Caco-2 (cell line): ENCODE data around the gene SLC13A4. TPM values are rescaled to one million over a fixed set of nuclear protein-coding genes. Genes with fewer than 3 reads are reported as not detected.

Experiments
- BruUV-seq: library from RNA; stranded (reverse); fragments of 400-500 nt; replicated peaks from 2 replicates; lab custom pipeline; 2021; lab: Mats Ljungman, UMichigan
- CTCF ChIA-PET: fragments of 300-600 bp; sonication (Branson Sonifier 250); formaldehyde crosslinking; loops from one replicate; lab custom pipeline; 2022; ENCODE audit warnings: antibody characterized with exemption; lab: Charles Lee
- POLR2A ChIA-PET: fragments of 300-600 bp; sonication (Branson Sonifier 250); formaldehyde crosslinking; loops from one replicate; lab custom pipeline; 2022; ENCODE audit warnings: antibody characterized with exemption; lab: Charles Lee
- DNase-seq, 2 experiments: peaks; one replicate each; pipeline versions ENCODE4 v3.0.0 to v3.0.0-alpha.2; 2020 to 2022
- H3K27me3 ChIP-seq: replicated peaks from 2 replicates; pipeline ENCODE4 v1.6.0; 2011; ENCODE audit warnings: low read length; ENCODE audit not compliant: control insufficient read depth, insufficient read depth
- H3K36me3 ChIP-seq: 2 replicates; pipeline ENCODE4 v1.5.1; 2011; ENCODE audit warnings: low read length; ENCODE audit not compliant: control insufficient read depth, insufficient read depth
- H3K4me1 ChIP-seq: fragments of 250-450 bp; sonication (Bioruptor Pico); 2 replicates; pipeline ENCODE4 v1.5.1; 2020; ENCODE audit warnings: mild to moderate bottlenecking
- H3K4me3 ChIP-seq: 2 replicates; pipeline ENCODE4 v1.5.1; 2011; ENCODE audit warnings: low read depth, mild to moderate bottlenecking, control low read depth, low read length
- H3K9me3 ChIP-seq: fragments of 250-450 bp; sonication (Bioruptor Pico); 2 replicates; pipeline ENCODE4 v1.5.1; 2020; ENCODE audit warnings: mild to moderate bottlenecking, moderate library complexity
- H3K27ac Mint-ChIP-seq: one replicate; pipeline ENCODE4 v1.8.0; 2022; ENCODE audit warnings: mixed read lengths; ENCODE audit not compliant: unreplicated experiment
- H3K27me3 Mint-ChIP-seq: one replicate; pipeline ENCODE4 v1.8.0; 2022; ENCODE audit warnings: mixed read lengths; ENCODE audit not compliant: insufficient read depth, unreplicated experiment
- H3K36me3 Mint-ChIP-seq: one replicate; pipeline ENCODE4 v1.8.0; 2022; ENCODE audit warnings: mild to moderate bottlenecking, mixed read lengths; ENCODE audit not compliant: insufficient read depth, unreplicated experiment
- H3K4me1 Mint-ChIP-seq: one replicate; pipeline ENCODE4 v1.8.0; 2022; ENCODE audit warnings: low read depth, mixed read lengths; ENCODE audit not compliant: unreplicated experiment
- H3K4me3 Mint-ChIP-seq: one replicate; pipeline ENCODE4 v1.8.0; 2022; ENCODE audit warnings: mild to moderate bottlenecking, moderate library complexity, mixed read lengths; ENCODE audit not compliant: unreplicated experiment
- H3K9me3 Mint-ChIP-seq: one replicate; pipeline ENCODE4 v1.8.0; 2022; ENCODE audit warnings: mixed read lengths; ENCODE audit not compliant: unreplicated experiment
- CTCF ChIP-seq, 2 experiments: fragments of 200-600 bp in 1 of 2; IDR thresholded peaks; 1 replicate in 1 of 2; 2 replicates in 1 of 2; pipeline versions ENCODE4 v1.5.1 to v1.8.0; 2011 to 2022; ENCODE audit warnings: antibody characterized with exemption in 1 of 2, control low read depth in 1 of 2, inconsistent platforms in 1 of 2, low read depth in 1 of 2, low read length in 1 of 2, mild to moderate bottlenecking in 1 of 2, moderate library complexity in 1 of 2; ENCODE audit not compliant: insufficient read depth in 1 of 2, severe bottlenecking in 1 of 2, unreplicated experiment in 1 of 2
- intact Hi-C: fragments of 100-400 bp; cut with micrococcal nuclease; formaldehyde crosslinking; loops from one replicate; pipeline ENCODE4 v1.10.0; 2022; ENCODE audit not compliant: unreplicated experiment
- total RNA-seq: library from RNA; stranded (reverse); gene quantifications from 2 replicates; pipeline ENCODE4 v1.2.3, GENCODE V29; 2022

SLC13A4 gene
- total RNA-seq, 1 experiment from 2014 or later = not detected

GRCh38 chr7:135692055-135692454 lies 35.9 kb downstream of the SLC13A4 start:
- Mint-ChIP-seq H3K27me3 (no peaks in the 10 kb centered on the region), H3K36me3 (no peaks in the 10 kb centered on the region), H3K27ac (no peak overlapping the region), H3K4me3 (no peak overlapping the region), H3K4me1 (no peaks in the 10 kb centered on the region), H3K9me3 (no peaks in the 10 kb centered on the region)
- ChIA-PET POLR2A (no interaction called here), CTCF (no interaction called here)
- no TSS peak for BruUV-seq
- no peaks in the 10 kb centered on the region for H3K9me3 ChIP-seq
- no peak for TF ChIP-seq CTCF (IDR thresholded peaks at IDR 0.05; ENCODE audit: insufficient read depth in 1 of 2, low read depth in 1 of 2, low read length in 1 of 2, severe bottlenecking in 1 of 2, unreplicated experiment in 1 of 2)
- H3K36me3 ChIP-seq = no peaks in the 10 kb centered on the region; the same call in 1 of the 2 replicates
- H3K4me1 ChIP-seq = no peaks in the 10 kb centered on the region
- no peaks in the 10 kb centered on the region for H3K27me3 ChIP-seq
- intact Hi-C loops = no loop called here
- H3K4me3 ChIP-seq = no peak overlapping the region
- no peak for DNase-seq

GRCh38 chr7:135690566-135690965 lies 37.4 kb downstream of the SLC13A4 start:
- H3K27ac Mint-ChIP-seq = no peak overlapping the region
- no peaks in the 10 kb centered on the region for H3K9me3 ChIP-seq
- intact Hi-C loops = no loop called here
- no peaks in the 10 kb centered on the region for H3K4me1 Mint-ChIP-seq
- no peaks in the 10 kb centered on the region for H3K36me3 Mint-ChIP-seq
- DNase-seq = no peak
- BruUV-seq = no TSS peak
- H3K27me3 ChIP-seq = no peaks in the 10 kb centered on the region
- no peaks in the 10 kb centered on the region; the same call in 1 of the 2 replicates for H3K36me3 ChIP-seq
- H3K4me3 ChIP-seq = no peak overlapping the region
- no peak overlapping the region for H3K4me3 Mint-ChIP-seq
- ChIA-PET POLR2A (no interaction called here), CTCF (no interaction called here)
- no peak for TF ChIP-seq CTCF (IDR thresholded peaks at IDR 0.05; ENCODE audit: insufficient read depth in 1 of 2, low read depth in 1 of 2, low read length in 1 of 2, severe bottlenecking in 1 of 2, unreplicated experiment in 1 of 2)
- H3K4me1 ChIP-seq = no peaks in the 10 kb centered on the region
- no peaks in the 10 kb centered on the region for H3K27me3 Mint-ChIP-seq
- no peaks in the 10 kb centered on the region for H3K9me3 Mint-ChIP-seq

GRCh38 chr7:135687466-135687865 lies 40.5 kb downstream of the SLC13A4 start:
- ChIA-PET POLR2A (no interaction called here), CTCF (no interaction called here)
- no peak for TF ChIP-seq CTCF (IDR thresholded peaks at IDR 0.05; ENCODE audit: insufficient read depth in 1 of 2, low read depth in 1 of 2, low read length in 1 of 2, severe bottlenecking in 1 of 2, unreplicated experiment in 1 of 2)
- DNase-seq = no peak
- H3K4me1 Mint-ChIP-seq = no peaks in the 10 kb centered on the region
- H3K9me3 ChIP-seq = no peaks in the 10 kb centered on the region
- H3K36me3 Mint-ChIP-seq = no peaks in the 10 kb centered on the region
- intact Hi-C loops = no loop called here
- H3K4me1 ChIP-seq = no peaks in the 10 kb centered on the region
- no TSS peak for BruUV-seq
- H3K4me3 Mint-ChIP-seq = no peak overlapping the region
- H3K9me3 Mint-ChIP-seq = no peaks in the 10 kb centered on the region
- no peak overlapping the region for H3K4me3 ChIP-seq
- no peaks in the 10 kb centered on the region; the same call in 1 of the 2 replicates for H3K36me3 ChIP-seq
- no peaks in the 10 kb centered on the region for H3K27me3 ChIP-seq
- H3K27ac Mint-ChIP-seq = no peak overlapping the region
- no peaks in the 10 kb centered on the region for H3K27me3 Mint-ChIP-seq
